HCT116 (cell line): ENCODE results near the gene PCDHB4. TPM values are rescaled to one million over a fixed set of nuclear protein-coding genes. Genes with fewer than 3 reads are reported as not detected.
A peak's percentile ranks its signal among the peaks of the same experiment; 100 is the strongest.

ENCODE experiments used
- ATAC-seq: fragments of 200-7000 bp; cut with Tn5 transposase; 2 replicates; pipeline ENCODE4 v1.9.1; 2020; ENCODE audit warnings: mild to moderate bottlenecking, moderate library complexity
- Bru-seq: library from RNA; stranded (reverse); fragments of 400-500 nt; gene quantifications from one replicate; lab custom pipeline; 2021; lab: Mats Ljungman, UMichigan
- BruChase-seq, 2 experiments: library from RNA; stranded (reverse); fragments of 400-500 nt; gene quantifications; one replicate each; lab custom pipeline; 2021; lab: Mats Ljungman, UMichigan
- BruUV-seq: library from RNA; stranded (reverse); fragments of 400-500 nt; replicated peaks from 2 replicates; lab custom pipeline; 2021; lab: Mats Ljungman, UMichigan
- CTCF ChIA-PET: fragments of 300-600 bp; sonication (Branson Sonifier 250); formaldehyde crosslinking; loops from one replicate; lab custom pipeline; 2021; ENCODE audit warnings: antibody characterized with exemption; lab: Charles Lee
- POLR2A ChIA-PET: fragments of 300-600, 350-600 bp; sonication (Branson Sonifier 250); formaldehyde crosslinking; loops from one replicate; lab custom pipeline; 2021; ENCODE audit warnings: antibody characterized with exemption; lab: Charles Lee
- RAD21 ChIA-PET, 2 experiments: fragments of 300-600 bp; sonication (Branson Sonifier 250); formaldehyde crosslinking; loops; one replicate each; lab custom pipeline; 2023; ENCODE audit warnings: low total read pairs in 2 of 2; ENCODE audit not compliant: uncharacterized antibody in 2 of 2, unreplicated experiment in 2 of 2, low non-redundant PET in 1 of 2; lab: Charles Lee
- DNase-seq: peaks from one replicate; pipeline ENCODE4 v3.0.0-alpha.2; 2010; ENCODE audit warnings: low read depth, low spot score
- H2AFZ ChIP-seq: fragments of 200-600 bp; shearing (Covaris generic), sonication (generic); 2 replicates; pipeline ENCODE4 v1.6.1; 2017; ENCODE audit warnings: low read depth, mixed run types, mixed read lengths, antibody characterized with exemption, low read length; ENCODE audit not compliant: poor library complexity, severe bottlenecking
- H3K27ac ChIP-seq: 2 replicates; pipeline ENCODE4 v1.5.1; 2012; ENCODE audit warnings: low read depth, low read length
- H3K27me3 ChIP-seq: fragments of 200-600 bp; sonication (generic); 2 replicates; pipeline ENCODE4 v1.6.1; 2016; ENCODE audit warnings: mixed run types, low read length, mixed read lengths; ENCODE audit not compliant: insufficient read depth
- H3K36me3 ChIP-seq, 2 experiments: fragments of 200-500 bp in 1 of 2; fragments of 200-600 bp in 1 of 2; sonication (Bioruptor generic) in 1 of 2; sonication (generic) in 1 of 2; 2 replicates each; pipeline versions ENCODE4 v1.5.1 to v1.6.1; 2014 to 2016; ENCODE audit warnings: low read length in 2 of 2, inconsistent platforms in 1 of 2, mixed read lengths in 1 of 2, mixed run types in 1 of 2; ENCODE audit not compliant: insufficient read depth in 2 of 2, control insufficient read depth in 1 of 2
- H3K4me1 ChIP-seq, 2 experiments: fragments of 200-600 bp in 1 of 2; sonication (generic) in 1 of 2; 2 replicates each; pipeline versions ENCODE4 v1.5.1 to v1.6.1; 2012 to 2017; ENCODE audit warnings: low read length in 2 of 2, inconsistent platforms in 1 of 2, mild to moderate bottlenecking in 1 of 2, mixed read lengths in 1 of 2, mixed run types in 1 of 2, moderate library complexity in 1 of 2; ENCODE audit not compliant: insufficient read depth in 2 of 2, control insufficient read depth in 1 of 2
- H3K4me2 ChIP-seq: fragments of 200-600 bp; sonication (generic); 2 replicates; pipeline ENCODE4 v1.6.1; 2017; ENCODE audit warnings: mixed run types, low read length, mixed read lengths
- H3K4me3 ChIP-seq, 2 experiments: fragments of 200-600 bp in 1 of 2; sonication (generic) in 1 of 2; replicated peaks in 1 of 2; 2 replicates each; pipeline ENCODE4 v1.5.1; 2011 to 2016; ENCODE audit warnings: low read length in 2 of 2, control low read depth in 1 of 2, low read depth in 1 of 2, mild to moderate bottlenecking in 1 of 2, mixed read lengths in 1 of 2, mixed run types in 1 of 2
- H3K79me2 ChIP-seq: fragments of 200-600 bp; sonication (generic); 2 replicates; pipeline ENCODE4 v1.6.1; 2017; ENCODE audit warnings: mild to moderate bottlenecking, mixed run types, low read length, moderate library complexity, mixed read lengths; ENCODE audit not compliant: insufficient read depth
- H3K9ac ChIP-seq: fragments of 200-600 bp; sonication (generic); 2 replicates; pipeline ENCODE4 v1.6.1; 2016; ENCODE audit warnings: low read length, mixed read lengths
- H3K9me2 ChIP-seq: fragments of 200-600 bp; sonication (generic), shearing (Covaris generic); 2 replicates; pipeline ENCODE4 v1.6.1; 2017; ENCODE audit warnings: mixed run types, mild to moderate bottlenecking, moderate library complexity; ENCODE audit not compliant: insufficient read depth
- H3K9me3 ChIP-seq, 2 experiments: fragments of 200-500 bp in 1 of 2; fragments of 200-600 bp in 1 of 2; sonication (Bioruptor generic) in 1 of 2; sonication (generic) in 1 of 2; 2 replicates each; pipeline ENCODE4 v1.6.1; 2014 to 2017; ENCODE audit warnings: low read length in 2 of 2, mixed read lengths in 2 of 2, inconsistent platforms in 1 of 2, low read depth in 1 of 2, mild to moderate bottlenecking in 1 of 2, mixed run types in 1 of 2, moderate library complexity in 1 of 2; ENCODE audit not compliant: control insufficient read depth in 1 of 2, insufficient read depth in 1 of 2
- H4K20me1 ChIP-seq: fragments of 200-600 bp; sonication (generic), shearing (Covaris generic); 2 replicates; pipeline ENCODE4 v1.6.1; 2017; ENCODE audit warnings: mixed run types, mild to moderate bottlenecking, moderate library complexity; ENCODE audit not compliant: insufficient read depth
- RAD21 ChIP-seq: IDR thresholded peaks from 2 replicates; pipeline ENCODE4 v1.6.1; 2012; ENCODE audit warnings: low read depth, mild to moderate bottlenecking
- REST ChIP-seq: IDR thresholded peaks from 2 replicates; pipeline ENCODE4 v1.6.1; 2012; ENCODE audit warnings: low read depth
- SIN3A ChIP-seq: IDR thresholded peaks from 2 replicates; pipeline ENCODE4 v1.6.1; 2012; ENCODE audit warnings: low read depth
- TCF7L2 ChIP-seq: IDR thresholded peaks from 2 replicates; pipeline ENCODE4 v1.7.0; 2011; ENCODE audit warnings: borderline replicate concordance, inconsistent platforms; ENCODE audit not compliant: insufficient read depth, insufficient read length; ENCODE audit errors: extremely low read depth
- ZBTB33 ChIP-seq: IDR thresholded peaks from 2 replicates; pipeline ENCODE4 v1.6.1; 2011; ENCODE audit warnings: mild to moderate bottlenecking, low read length, moderate library complexity; ENCODE audit not compliant: insufficient replicate concordance; ENCODE audit errors: extremely low read depth
- ZFX ChIP-seq: fragments of 450-650 bp; IDR thresholded peaks from 2 replicates; pipeline ENCODE4 v1.6.1; 2017
- intact Hi-C: fragments of 100-400 bp; cut with micrococcal nuclease; formaldehyde crosslinking; loops from 2 replicates; pipeline ENCODE4 v1.10.0; 2022
- long read RNA-seq: library from polyadenylated mRNA; unstranded; transcript quantifications from one replicate; pipeline ENCODE4 v2.0.0, GENCODE V29; 2021; ENCODE audit not compliant: unreplicated experiment
- polyA plus RNA-seq: library from polyadenylated mRNA; unstranded; fragments of >200 nt; gene quantifications from 2 replicates; pipeline ENCODE4 v1.2.1, GENCODE V29; 2012; ENCODE audit warnings: missing spikeins
- total RNA-seq: library from RNA; stranded (reverse); gene quantifications from one replicate; pipeline ENCODE4 v1.2.1, GENCODE V29; 2021; ENCODE audit not compliant: unreplicated experiment

The PCDHB4 gene
- total RNA-seq (not detected), Bru-seq, nascent RNA (percentile 17 among the genes with signal in this experiment), BruChase-seq, experiment 1, labeled RNA remaining after a 6-hour chase (not detected), BruChase-seq, experiment 2, labeled RNA remaining after a 2-hour chase (not detected)
- not detected in 2 replicates for polyA plus RNA-seq
- long read RNA-seq: 0 reads

GRCh38 chr5:141121563-141121962 is at the start of gene PCDHB4:
PCDHB4 (plus strand) TSS chr5:141121818; CDS start chr5:141121999, 181 bp downstream.
- H2AFZ ChIP-seq: no peak within 1 kb of the TSS
- no peaks in the 10 kb centered on the region for H4K20me1 ChIP-seq
- intact Hi-C loops: no loop called here
- DNase-seq: no peak
- H3K27ac ChIP-seq: no peak within 1 kb of the TSS
- H3K4me3 ChIP-seq: no peak within 1 kb of the TSS
- no peaks in the 10 kb centered on the region for H3K4me1 ChIP-seq
- no peaks in the 10 kb centered on the region for H3K36me3 ChIP-seq
- no peak for ATAC-seq
- TF ChIP-seq ZBTB33 (no peak), REST (no peak), TCF7L2 (no peak), ZFX (no peak), RAD21 (peak; percentile 5; the same call in 1 of the 2 replicates), SIN3A (no peak)
- TF ChIP-seq, all 23 proteins: peak for 1
- H3K9me3 ChIP-seq: no peaks in the 10 kb centered on the region
- no peak within 1 kb of the TSS for H3K9ac ChIP-seq
- no TSS peak for BruUV-seq
- ChIA-PET POLR2A (no interaction called here), RAD21 (no interaction called here), CTCF (no interaction called here)
- H3K27me3 ChIP-seq: no peaks in the 10 kb centered on the region
- no peak within 1 kb of the TSS for H3K4me2 ChIP-seq
- H3K9me2 ChIP-seq: no peaks in the 10 kb centered on the region
- H3K79me2 ChIP-seq: no peaks in the 10 kb centered on the region
